ENCODE results near the gene NOL4L.

The NOL4L gene

DNA sequence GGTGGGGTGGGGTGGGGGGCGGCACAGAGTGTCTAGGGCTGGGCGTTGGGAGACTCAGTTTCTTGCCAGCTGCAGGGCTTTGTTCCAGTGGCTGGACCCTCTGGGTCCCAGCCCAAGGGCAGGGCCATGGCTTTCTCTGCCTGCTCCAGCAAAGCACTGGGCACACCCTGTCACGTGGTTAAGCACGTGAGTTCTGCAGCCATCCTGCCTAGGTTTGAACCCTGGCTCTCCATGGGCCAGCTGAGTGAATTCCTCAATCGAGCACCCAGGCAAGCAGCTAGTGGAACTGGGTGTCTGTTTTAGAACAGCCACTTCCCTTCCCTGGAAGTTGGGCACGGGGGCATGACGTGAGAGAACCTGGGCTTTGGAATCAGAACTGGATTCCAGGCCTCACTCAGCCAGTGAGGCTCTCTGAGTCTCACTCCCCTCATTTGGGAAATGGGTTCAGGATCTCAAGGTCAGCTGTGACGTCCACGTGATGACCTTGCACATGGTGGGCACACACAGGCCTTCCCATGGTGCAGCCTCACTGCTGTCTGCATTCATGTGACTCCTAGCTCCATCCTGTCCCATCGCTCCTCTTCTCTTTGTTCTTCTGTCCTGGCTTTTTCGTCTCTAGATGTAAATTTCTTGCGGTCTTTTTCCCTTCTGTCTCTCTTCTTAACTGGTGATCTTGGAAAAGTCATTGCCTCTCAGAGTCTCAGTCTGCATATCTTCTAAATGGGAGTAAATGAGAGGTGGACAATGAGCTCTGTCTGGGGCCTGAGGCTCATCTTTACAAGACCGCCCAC lies 45.9 kb downstream of the NOL4L start:
- DNase-seq = peak in 2 of 3 experiments; percentile 51 to 59

- DNase-seq = peak in 2 of 3 experiments; percentile 65 to 70
Observed at GRCh38 chr20:32538526-32538939, 46.6 kb downstream of the NOL4L start.

GRCh38 chr20:32537657-32538525 lies 47.2 kb downstream of the NOL4L start:
- peak in 2 of 3 experiments; percentile 65 to 70 for DNase-seq

- peak; percentile 92 to 99 (median 98) for DNase-seq
Observed at GRCh38 chr20:32536851-32537656, 48.1 kb downstream of the NOL4L start.

GRCh38 chr20:32535953-32536823 lies 48.9 kb downstream of the NOL4L start:
- DNase-seq = peak; percentile 93 to 99 (median 97)

GRCh38 chr20:32535316-32535952 lies 49.7 kb downstream of the NOL4L start:
- peak; percentile 71 to 93 (median 78) for DNase-seq

DNA sequence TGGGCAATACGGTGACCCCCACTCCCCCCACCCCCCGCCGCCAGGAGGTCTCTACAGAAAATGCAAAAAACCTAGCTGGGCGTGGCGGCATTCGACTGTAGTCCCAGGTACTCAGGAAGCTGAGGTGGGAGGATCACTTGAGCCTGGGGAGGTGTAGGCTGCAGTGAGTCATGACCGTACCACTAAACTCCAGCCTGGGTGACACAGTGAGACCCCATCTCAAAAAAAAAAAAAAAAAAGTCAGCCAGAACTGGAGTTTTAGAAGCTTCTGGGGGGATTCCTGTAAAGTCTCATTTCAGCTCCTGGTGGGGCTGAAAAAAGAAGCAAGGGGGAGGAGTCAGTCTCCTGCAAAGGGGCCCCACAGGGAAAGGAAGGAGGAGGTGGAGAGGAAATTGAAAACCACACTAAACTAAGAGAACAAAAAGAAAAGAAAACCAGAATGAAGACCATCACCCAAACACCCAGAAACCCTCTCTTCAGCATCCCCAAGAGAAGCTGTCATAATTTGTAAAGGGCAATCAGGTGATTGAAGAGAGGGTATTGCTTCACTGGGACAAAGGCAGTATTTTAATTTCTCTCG lies 50.4 kb downstream of the NOL4L start:
- DNase-seq = peak; percentile 56 to 76 (median 63)

- DNase-seq = no peak
Observed at GRCh38 chr20:32533732-32534131, 51.4 kb downstream of the NOL4L start.

GRCh38 chr20:32532246-32532645 lies 52.9 kb downstream of the NOL4L start:
- peak in 2 of 3 experiments; percentile 16 to 42 for DNase-seq

DNA sequence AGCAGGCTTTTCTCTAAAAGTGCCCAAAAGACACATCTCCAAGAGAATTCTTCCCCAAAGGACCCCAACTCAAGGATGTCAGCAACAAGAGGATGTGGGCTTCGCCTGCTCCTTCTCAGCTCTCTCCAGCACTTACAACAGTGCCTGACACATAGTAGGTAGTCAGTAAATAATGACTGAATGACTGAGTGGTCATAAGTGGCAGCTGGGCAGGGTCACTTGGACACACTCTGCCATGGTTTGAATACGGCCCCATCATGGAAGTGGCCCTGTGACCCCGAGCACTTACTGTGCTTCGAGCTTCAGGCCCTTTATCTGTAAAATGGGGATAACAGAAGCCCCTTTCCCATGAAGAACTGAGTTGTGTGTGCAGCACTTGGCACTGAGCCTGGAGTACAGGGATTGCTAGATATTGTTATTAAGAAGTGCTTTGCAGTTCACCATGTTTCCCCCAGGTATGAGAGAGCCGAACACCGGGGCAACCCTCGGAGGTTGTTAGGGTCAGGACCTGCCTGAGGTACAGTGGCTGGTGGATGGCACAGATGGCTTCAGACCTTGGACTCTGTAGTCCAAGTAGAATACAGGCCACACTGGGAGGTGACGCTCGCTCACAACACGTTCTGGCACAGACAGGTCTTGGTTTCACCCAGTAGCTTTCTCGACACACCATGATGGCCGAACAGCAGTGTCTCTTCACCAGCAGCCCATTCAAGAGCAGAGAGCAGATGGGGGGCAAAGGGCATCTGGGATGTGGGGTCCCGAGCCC lies 56.0 kb downstream of the NOL4L start:
- DNase-seq = peak in 1 of 3 experiments; percentile 55

DNA sequence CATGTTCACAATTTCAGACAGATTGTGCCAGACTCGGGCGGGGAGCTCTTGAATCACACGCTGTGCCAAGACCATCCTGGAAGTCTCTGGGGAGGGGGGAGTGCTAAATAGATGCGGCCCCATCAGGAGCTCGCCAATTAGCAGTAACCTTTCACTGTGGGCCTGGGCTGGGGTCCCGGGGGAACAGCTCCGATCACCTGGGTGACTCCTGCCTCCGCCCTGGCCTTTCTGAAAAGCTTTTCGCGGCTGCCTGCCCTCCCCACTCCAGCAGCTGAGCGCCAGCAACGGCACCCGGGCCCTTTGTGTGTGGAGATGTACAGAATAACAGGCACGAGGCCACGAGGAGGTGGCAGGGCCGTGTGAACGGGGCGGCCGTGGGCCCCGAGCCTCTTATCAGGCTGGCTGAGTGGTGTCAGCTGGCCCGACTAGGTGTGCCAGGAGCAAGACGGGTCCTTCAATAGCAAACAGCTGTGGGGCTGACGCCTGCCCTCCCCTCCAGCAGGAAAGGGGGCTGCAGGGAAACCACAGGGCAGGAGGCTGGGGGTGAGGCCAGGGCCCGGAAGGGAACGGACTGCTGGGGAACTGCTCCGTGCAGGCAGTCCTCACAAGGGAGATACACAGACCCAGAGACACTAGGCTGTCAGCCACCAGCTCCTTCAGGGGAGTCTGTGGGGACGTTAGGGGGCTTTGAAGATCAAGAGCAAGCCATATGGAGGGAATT lies 56.8 kb downstream of the NOL4L start:
- peak; percentile 80 to 92 (median 82) for DNase-seq

DNA sequence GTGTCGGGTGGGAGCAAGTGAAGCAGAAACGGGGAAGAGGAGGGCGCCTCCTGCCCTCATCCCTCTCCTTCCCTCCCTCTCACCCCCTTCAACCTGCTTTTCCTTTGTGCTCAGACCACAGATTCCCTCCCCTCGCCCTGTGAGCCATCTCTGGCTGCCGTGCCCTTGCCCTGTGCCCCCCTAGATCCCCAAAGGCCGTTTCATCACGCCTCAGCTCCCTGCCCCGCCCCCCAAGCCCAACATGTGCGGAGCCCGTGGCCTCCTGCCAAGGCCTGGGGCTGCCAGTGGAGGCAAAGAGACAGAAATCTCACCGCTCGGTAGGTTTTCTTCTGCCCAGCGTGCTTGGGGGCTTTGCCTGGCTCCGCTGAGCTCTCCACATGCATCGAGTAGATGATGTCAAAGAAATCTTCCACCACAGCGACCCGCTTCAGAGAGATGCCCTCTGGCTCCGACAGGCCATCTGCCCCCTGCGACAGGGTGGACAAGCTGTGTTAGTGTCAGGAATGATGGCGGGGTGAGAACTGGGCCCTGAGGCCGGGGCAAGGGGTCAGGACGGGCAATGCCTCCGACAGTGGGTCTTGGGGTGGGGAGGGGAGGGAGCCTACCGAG lies 57.6 kb downstream of the NOL4L start:
- DNase-seq = peak; percentile 34 to 88 (median 76)

DNA sequence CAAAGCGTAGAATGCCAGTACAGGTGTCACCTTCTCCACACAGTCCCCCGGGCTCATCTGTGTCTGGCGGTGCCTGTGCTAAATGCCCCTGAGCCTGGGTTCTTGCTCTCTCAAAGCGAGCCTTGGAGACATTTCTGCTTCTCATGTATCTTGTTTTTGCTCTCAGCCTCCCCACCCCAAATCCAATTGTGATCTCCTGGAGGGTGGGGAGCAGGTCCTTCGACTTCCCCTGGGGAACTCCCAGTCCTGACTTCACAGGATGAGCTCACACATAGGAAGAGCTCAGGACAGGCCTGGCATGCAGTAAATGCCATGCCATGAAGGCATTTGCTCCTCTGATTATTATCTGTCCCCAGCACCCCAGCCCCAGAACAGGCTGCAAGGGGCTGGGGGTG lies 58.1 kb downstream of the NOL4L start:
- peak in 1 of 3 experiments; percentile 34 for DNase-seq

DNA sequence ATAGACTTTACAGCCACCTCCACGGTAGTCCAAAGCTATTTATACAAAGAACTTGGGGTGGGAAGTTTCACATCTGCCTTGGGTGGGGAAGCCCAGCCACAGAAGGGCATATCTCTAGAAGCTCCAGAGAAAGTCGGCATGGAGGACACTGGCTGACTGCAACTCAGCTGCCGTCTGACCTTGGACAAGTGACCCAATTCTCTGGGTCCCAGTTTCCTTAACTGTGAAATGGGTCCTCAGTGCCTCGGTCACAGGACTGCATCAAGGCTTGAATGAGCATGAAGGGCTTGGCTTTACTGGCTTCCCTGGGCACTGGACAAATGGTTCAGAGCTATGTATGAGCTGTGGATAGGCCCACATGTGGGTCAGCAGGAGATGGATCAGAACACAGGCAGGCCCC lies 58.6 kb downstream of the NOL4L start:
- no peak for DNase-seq

DNA sequence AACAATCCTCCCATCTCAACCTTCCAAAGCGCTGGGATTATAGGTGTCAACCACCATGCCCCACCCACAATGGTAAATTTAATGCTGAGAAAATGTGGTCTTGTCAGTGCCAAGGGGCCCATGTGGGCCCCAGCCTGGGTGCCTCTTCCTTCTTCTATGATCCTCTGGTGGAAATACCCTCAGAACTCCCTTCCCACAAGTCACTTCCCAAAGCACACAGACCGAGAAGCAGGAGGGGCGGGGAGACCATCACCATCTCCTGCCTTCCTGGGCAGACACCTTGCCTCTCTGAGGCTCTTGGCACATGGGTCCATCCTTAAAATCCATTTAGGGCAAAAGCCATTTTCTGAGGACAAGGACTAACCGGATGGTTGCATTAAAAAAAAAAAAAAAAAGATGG lies 59.0 kb downstream of the NOL4L start:
- no peak for DNase-seq

DNA sequence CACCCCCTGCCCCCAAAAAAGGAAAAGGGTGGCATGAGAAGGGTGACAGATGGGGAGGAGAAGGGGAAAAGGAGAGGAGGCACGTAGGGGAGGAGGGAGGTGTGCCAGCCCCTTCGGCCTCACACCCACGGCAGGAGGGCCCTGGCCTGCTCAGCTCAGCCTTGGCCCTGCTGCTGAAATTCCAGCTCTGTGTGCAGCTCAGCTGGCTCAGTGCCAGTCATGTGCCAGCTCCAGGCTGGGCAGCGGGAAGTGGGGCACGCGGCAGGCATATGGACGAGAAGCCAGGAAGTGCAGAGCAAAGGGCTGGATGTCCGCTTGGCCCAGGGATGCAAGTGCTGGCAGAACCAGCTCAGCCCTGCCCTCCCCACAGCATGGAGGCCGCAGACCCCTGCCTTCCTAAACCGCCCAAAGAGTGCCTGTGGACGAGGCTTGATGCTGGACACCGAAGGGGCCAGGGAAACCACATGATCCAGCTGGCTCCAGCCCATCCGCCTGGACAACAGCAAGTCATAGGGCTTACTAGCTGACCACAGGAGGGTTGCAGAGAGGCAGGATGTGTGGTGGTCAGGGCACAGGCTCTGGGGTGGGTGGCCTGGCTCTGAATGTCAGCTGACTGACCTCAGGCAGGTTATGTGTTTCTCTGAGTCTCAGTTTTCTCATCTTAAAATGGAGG lies 60.2 kb downstream of the NOL4L start:
- DNase-seq = peak in 2 of 3 experiments; percentile 76 to 89

DNA sequence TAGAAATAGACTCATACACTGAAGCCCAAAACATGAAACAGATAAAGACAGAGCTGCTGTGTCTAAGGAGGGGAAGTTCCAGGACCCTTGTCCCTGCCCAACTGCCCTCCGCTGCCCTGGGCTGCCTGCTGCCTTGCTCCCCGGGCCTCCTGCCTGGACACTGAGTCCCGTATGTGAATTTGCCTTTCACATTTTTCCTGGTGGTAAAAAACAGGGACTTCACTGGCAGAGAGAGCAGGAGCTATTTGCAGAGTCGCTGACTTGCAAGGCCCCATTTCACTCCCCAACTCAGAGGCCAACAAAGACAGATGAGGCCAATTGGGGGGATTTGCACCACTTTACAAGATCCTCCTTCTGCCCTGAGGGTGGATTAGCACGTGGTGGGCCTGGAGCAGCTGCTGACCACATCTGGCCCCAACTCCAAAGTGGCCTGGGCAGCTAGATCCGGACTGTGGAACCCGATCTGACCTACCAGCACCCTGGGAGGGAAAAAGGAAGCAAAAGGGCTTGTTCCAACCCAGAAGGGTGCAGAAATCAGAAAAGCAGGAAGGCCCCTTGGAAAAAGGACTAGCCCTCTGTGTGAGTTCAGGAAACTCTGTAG lies 61.4 kb downstream of the NOL4L start:
- DNase-seq = no peak

Measured in NCI-H1417 (cell line).